Measurements from ENCODE around the gene LMF2. TPM values are rescaled to one million over a fixed set of nuclear protein-coding genes. Genes with fewer than 3 reads are reported as not detected.

The LMF2 gene
- total RNA-seq, 1 experiment from 2014 or later = 56.9 TPM

DNA sequence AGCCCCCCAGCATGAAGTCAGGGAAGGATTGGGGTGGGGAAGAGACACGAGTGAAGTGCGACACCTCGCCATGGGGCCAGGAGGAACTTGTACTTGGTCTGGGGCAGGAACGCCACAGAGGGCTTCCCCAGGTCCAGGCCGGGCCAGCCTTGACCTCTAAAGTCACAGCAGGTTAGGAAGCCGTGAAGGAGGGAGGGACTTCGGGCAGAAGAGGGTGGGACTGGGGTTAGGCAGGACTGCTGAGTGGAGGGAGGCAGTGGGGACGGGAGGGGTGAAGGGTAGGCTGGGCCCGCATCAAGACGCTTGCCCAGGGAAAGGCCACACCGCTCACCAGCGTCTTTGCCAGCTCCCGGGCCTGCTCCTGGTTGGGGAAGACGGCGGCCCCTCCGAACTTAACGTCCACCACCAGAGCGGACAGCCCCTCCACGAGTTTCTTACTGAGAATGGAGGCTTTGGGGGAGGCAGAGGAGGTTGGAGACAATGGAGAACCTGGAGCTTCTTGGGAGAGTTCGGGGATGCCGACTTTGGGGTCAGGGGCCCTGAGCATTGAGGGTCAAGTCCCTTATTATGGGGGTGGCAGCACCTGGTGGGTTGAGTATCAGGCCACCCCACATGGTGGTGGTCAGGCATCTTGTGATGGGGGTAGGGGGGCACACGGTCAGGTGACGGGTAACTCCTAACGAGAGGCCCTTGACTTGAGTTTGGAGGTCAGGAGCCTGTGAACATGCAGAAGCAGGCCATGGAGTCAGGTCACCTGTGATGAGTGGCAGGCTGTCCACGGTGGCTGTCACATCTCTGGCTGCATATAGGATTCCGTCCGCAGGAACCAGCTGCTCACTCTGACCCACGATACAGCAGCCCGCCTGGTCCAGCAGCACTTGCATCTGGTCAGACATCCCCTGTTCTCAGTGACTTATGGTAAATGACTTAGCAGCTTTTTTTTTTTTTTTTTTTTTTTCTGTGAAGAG lies 19.6 kb upstream of the LMF2 start:
- BruUV-seq (replicated peaks) = no TSS peak
- Histone ChIP-seq H2AFZ (ENCODE audit: low read depth, low read length, poor library complexity, severe bottlenecking) (no peak overlapping the region), H3K36me3 (ENCODE audit: control insufficient read depth in 1 of 2, insufficient read depth in 2 of 2, low read length in 2 of 2) (peaks cover 0 to 11% of the 10 kb centered on the region in 2 experiments; a peak in 2 of 4 replicates), H3K27ac (ENCODE audit: low read depth, low read length) (peak overlapping the region; percentile 100), H4K20me1 (ENCODE audit: insufficient read depth) (no peaks in the 10 kb centered on the region), H3K4me3 (replicated peaks in 1 of 2; ENCODE audit: low read depth in 1 of 2, low read length in 2 of 2) (peak overlapping the region; percentile 78 to 85), H3K4me2 (ENCODE audit: low read length) (peak overlapping the region; percentile 99), H3K79me2 (ENCODE audit: insufficient read depth, low read length) (peaks cover 30% of the 10 kb centered on the region), H3K9ac (ENCODE audit: low read length) (peak overlapping the region; percentile 93), H3K9me2 (ENCODE audit: insufficient read depth) (no peaks in the 10 kb centered on the region), H3K27me3 (ENCODE audit: insufficient read depth, low read length) (no peaks in the 10 kb centered on the region), H3K4me1 (ENCODE audit: control insufficient read depth in 1 of 2, insufficient read depth in 2 of 2, low read length in 2 of 2) (peaks cover 13 to 79% of the 10 kb centered on the region in 2 experiments; a peak in 3 of 4 replicates), H3K9me3 (ENCODE audit: control insufficient read depth in 1 of 2, insufficient read depth in 1 of 2, low read depth in 1 of 2, low read length in 2 of 2) (no peaks in the 10 kb centered on the region)
- DNase-seq (ENCODE audit: low read depth, low spot score) (no peak), ATAC-seq (peak; percentile 28)
- ChIA-PET RAD21 (ENCODE audit: low non-redundant PET in 1 of 2, low total read pairs in 2 of 2, uncharacterized antibody in 2 of 2, unreplicated experiment in 2 of 2) (interaction anchor here in 1 of 2 experiments (0.8 kb wide), 1 partner anchor 36 kb away, joined by 3 read pairs; no protein-coding TSS in a partner anchor), POLR2A (interaction anchor here (1.1 to 2.1 kb wide), 3 partner anchors 9 to 36 kb away, joined by 3 to 8 read pairs (median 4); partner anchors contain the start of genes LMF2, NCAPH2 and SYCE3), CTCF (no interaction called here)
- intact Hi-C loops (cut with micrococcal nuclease) = no loop called here
- TF ChIP-seq ZFX (IDR thresholded peaks at IDR 0.05) = 0 out of 2 replicates have a peak, but pooled peaks have one; percentile 19
- no peak for TF ChIP-seq FOSL1 (IDR thresholded peaks at IDR 0.05; ENCODE audit: low read depth)
- TF ChIP-seq JUND (IDR thresholded peaks at IDR 0.05) = no peak
- TF ChIP-seq POLR2AphosphoS5 (IDR thresholded peaks at IDR 0.05; ENCODE audit: low read depth, low read length) = peak; percentile 62
- TF ChIP-seq POLR2A (IDR thresholded peaks at IDR 0.05; ENCODE audit: borderline replicate concordance, extremely low read depth, insufficient read depth, insufficient read length) = peak; percentile 94
- TF ChIP-seq, protein P1, sequence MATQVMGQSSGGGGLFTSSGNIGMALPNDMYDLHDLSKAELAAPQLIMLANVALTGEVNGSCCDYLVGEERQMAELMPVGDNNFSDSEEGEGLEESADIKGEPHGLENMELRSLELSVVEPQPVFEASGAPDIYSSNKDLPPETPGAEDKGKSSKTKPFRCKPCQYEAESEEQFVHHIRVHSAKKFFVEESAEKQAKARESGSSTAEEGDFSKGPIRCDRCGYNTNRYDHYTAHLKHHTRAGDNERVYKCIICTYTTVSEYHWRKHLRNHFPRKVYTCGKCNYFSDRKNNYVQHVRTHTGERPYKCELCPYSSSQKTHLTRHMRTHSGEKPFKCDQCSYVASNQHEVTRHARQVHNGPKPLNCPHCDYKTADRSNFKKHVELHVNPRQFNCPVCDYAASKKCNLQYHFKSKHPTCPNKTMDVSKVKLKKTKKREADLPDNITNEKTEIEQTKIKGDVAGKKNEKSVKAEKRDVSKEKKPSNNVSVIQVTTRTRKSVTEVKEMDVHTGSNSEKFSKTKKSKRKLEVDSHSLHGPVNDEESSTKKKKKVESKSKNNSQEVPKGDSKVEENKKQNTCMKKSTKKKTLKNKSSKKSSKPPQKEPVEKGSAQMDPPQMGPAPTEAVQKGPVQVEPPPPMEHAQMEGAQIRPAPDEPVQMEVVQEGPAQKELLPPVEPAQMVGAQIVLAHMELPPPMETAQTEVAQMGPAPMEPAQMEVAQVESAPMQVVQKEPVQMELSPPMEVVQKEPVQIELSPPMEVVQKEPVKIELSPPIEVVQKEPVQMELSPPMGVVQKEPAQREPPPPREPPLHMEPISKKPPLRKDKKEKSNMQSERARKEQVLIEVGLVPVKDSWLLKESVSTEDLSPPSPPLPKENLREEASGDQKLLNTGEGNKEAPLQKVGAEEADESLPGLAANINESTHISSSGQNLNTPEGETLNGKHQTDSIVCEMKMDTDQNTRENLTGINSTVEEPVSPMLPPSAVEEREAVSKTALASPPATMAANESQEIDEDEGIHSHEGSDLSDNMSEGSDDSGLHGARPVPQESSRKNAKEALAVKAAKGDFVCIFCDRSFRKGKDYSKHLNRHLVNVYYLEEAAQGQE (IDR thresholded peaks at IDR 0.05; ENCODE audit: low read depth) = no peak
- no peak for TF ChIP-seq CBX3 (IDR thresholded peaks at IDR 0.05; ENCODE audit: low read depth)
